Endothelial cell of umbilical vein (primary cell): Measurements from ENCODE around the gene KLHL13. TPM values are rescaled to one million over a fixed set of nuclear protein-coding genes. Genes with fewer than 3 reads are reported as not detected.

Experiments used
- Bru-seq: library from RNA; stranded (reverse); fragments of 400-500 nt; gene quantifications from one replicate; lab custom pipeline; 2021; lab: Mats Ljungman, UMichigan
- BruChase-seq, 2 experiments: library from RNA; stranded (reverse); fragments of 400-500 nt; gene quantifications; one replicate each; lab custom pipeline; 2021; lab: Mats Ljungman, UMichigan
- BruUV-seq: library from RNA; stranded (reverse); fragments of 400-500 nt; replicated peaks from 2 replicates; lab custom pipeline; 2021; lab: Mats Ljungman, UMichigan
- CTCF ChIA-PET: fragments of 300-600, 350-600 bp; sonication (Branson Sonifier 250); formaldehyde crosslinking; loops from one replicate; lab custom pipeline; 2021; ENCODE audit warnings: antibody characterized with exemption, inconsistent platforms; lab: Charles Lee
- POLR2A ChIA-PET: fragments of 300-600, 350-600 bp; sonication (Branson Sonifier 250); formaldehyde crosslinking; loops from one replicate; lab custom pipeline; 2021; ENCODE audit warnings: antibody characterized with exemption, inconsistent platforms; lab: Charles Lee
- DNase-seq: peaks from one replicate; pipeline ENCODE4 v3.0.0-alpha.2; 2011; ENCODE audit warnings: low read depth, low spot score
- FAIRE-seq: peaks from 2 replicates; lab custom pipeline; 2011; peaks lifted over from hg19 to GRCh38; lab: Jason Lieb, UNC
- H2AFZ ChIP-seq: 2 replicates; pipeline ENCODE4 v1.6.0; 2012; ENCODE audit warnings: low read depth, low read length, control low read depth, inconsistent platforms
- H3K27ac ChIP-seq: 2 replicates; pipeline ENCODE4 v1.5.1; 2011; ENCODE audit warnings: low read depth, mild to moderate bottlenecking, control low read depth, low read length, moderate library complexity; ENCODE audit not compliant: insufficient read depth
- H3K27me3 ChIP-seq, 2 experiments: 2 replicates each; pipeline versions ENCODE4 v1.6.0 to v1.6.1; 2011; ENCODE audit warnings: low read length in 2 of 2, mixed read lengths in 1 of 2; ENCODE audit not compliant: control insufficient read depth in 2 of 2, insufficient read depth in 2 of 2
- H3K36me3 ChIP-seq, 2 experiments: 2 replicates in 1 of 2; 3 replicates in 1 of 2; pipeline ENCODE4 v1.5.1; 2011; ENCODE audit warnings: low read length in 2 of 2, mild to moderate bottlenecking in 1 of 2, moderate library complexity in 1 of 2; ENCODE audit not compliant: control insufficient read depth in 2 of 2, insufficient read depth in 2 of 2; ENCODE audit errors: extremely low read depth in 1 of 2
- H3K4me1 ChIP-seq: 3 replicates; pipeline ENCODE4 v1.5.1; 2011; ENCODE audit warnings: mild to moderate bottlenecking, low read length; ENCODE audit not compliant: control insufficient read depth, insufficient read depth; ENCODE audit errors: extremely low read depth
- H3K4me2 ChIP-seq: 2 replicates; pipeline ENCODE4 v1.6.1; 2011; ENCODE audit warnings: low read length, control low read depth, mixed read lengths; ENCODE audit not compliant: insufficient read depth
- H3K4me3 ChIP-seq, 3 experiments: fragments of 200-600 bp in 1 of 3; sonication (generic), shearing (Covaris generic) in 1 of 3; replicated peaks in 1 of 3; 2 replicates each; pipeline ENCODE4 v1.5.1; 2011 to 2016; ENCODE audit warnings: control low read depth in 3 of 3, low read length in 3 of 3, mild to moderate bottlenecking in 2 of 3, inconsistent platforms in 1 of 3, low read depth in 1 of 3, moderate library complexity in 1 of 3; ENCODE audit not compliant: insufficient read depth in 1 of 3
- H3K79me2 ChIP-seq: 2 replicates; pipeline ENCODE4 v1.6.0; 2012; ENCODE audit warnings: low read length, inconsistent platforms; ENCODE audit not compliant: control insufficient read depth, insufficient read depth
- H3K9ac ChIP-seq: replicated peaks from 2 replicates; pipeline ENCODE3; 2011; ENCODE audit warnings: low read length, control low read depth; ENCODE audit not compliant: insufficient read depth; ENCODE audit errors: extremely low read depth
- H3K9me1 ChIP-seq: replicated peaks from 3 replicates; pipeline ENCODE4 v1.6.0; 2011; ENCODE audit warnings: mild to moderate bottlenecking, low read length; ENCODE audit not compliant: control insufficient read depth, insufficient read depth; ENCODE audit errors: extremely low read depth
- H3K9me3 ChIP-seq: replicated peaks from 2 replicates; pipeline ENCODE4 v1.5.1; 2012; ENCODE audit warnings: low read length, inconsistent platforms; ENCODE audit not compliant: control insufficient read depth, insufficient read depth
- H4K20me1 ChIP-seq: replicated peaks from 2 replicates; pipeline ENCODE3; 2011; ENCODE audit warnings: mild to moderate bottlenecking, low read length; ENCODE audit not compliant: control insufficient read depth, insufficient read depth; ENCODE audit errors: extremely low read depth
- CTCF ChIP-seq, 2 donors: IDR thresholded peaks; 1 replicate in 1 of 2; 2 replicates in 1 of 2; pipeline ENCODE4 v1.5.1; 2011; ENCODE audit warnings: low read length in 2 of 2, mild to moderate bottlenecking in 2 of 2, moderate library complexity in 2 of 2, control low read depth in 1 of 2, inconsistent platforms in 1 of 2, low read depth in 1 of 2; ENCODE audit not compliant: insufficient read depth in 1 of 2; ENCODE audit errors: extremely low read depth in 1 of 2
- EZH2 ChIP-seq: IDR thresholded peaks from 2 replicates; pipeline ENCODE4 v1.6.1; 2012; ENCODE audit warnings: borderline replicate concordance, low read depth, mild to moderate bottlenecking, moderate library complexity, low read length, inconsistent platforms; ENCODE audit not compliant: severe bottlenecking
- FOS ChIP-seq: IDR thresholded peaks from 2 replicates; pipeline ENCODE4 v1.6.1; 2011; ENCODE audit warnings: mild to moderate bottlenecking, low read length, moderate library complexity, borderline replicate concordance; ENCODE audit not compliant: insufficient read depth
- GATA2 ChIP-seq: IDR thresholded peaks from 2 replicates; pipeline ENCODE4 v1.7.0; 2011; ENCODE audit warnings: low read depth, mild to moderate bottlenecking, moderate library complexity, mixed read lengths, low read length; ENCODE audit not compliant: insufficient read length, insufficient read depth
- JUN ChIP-seq: IDR thresholded peaks from 2 replicates; pipeline ENCODE4 v1.6.1; 2011; ENCODE audit warnings: borderline replicate concordance, low read depth; ENCODE audit not compliant: insufficient read length, insufficient read depth
- MAX ChIP-seq: IDR thresholded peaks from 2 replicates; pipeline ENCODE4 v1.6.1; 2011; ENCODE audit not compliant: insufficient read depth, insufficient read length
- MYC ChIP-seq: IDR thresholded peaks from one replicate; pipeline ENCODE4 v1.6.1; 2011; ENCODE audit warnings: mild to moderate bottlenecking, low read depth, low read length
- POLR2A ChIP-seq: IDR thresholded peaks from 2 replicates; pipeline ENCODE4 v1.6.1; 2012; ENCODE audit warnings: low read depth, mild to moderate bottlenecking, control low read depth, low read length
- POLR2AphosphoS5 ChIP-seq: IDR thresholded peaks from 2 replicates; pipeline ENCODE4 v1.6.1; 2012; ENCODE audit warnings: low read depth, mild to moderate bottlenecking, control low read depth, low read length, moderate library complexity; ENCODE audit not compliant: insufficient read depth
- dilution Hi-C: fragments of 300-500 bp; cut with MboI; formaldehyde crosslinking; loops from one replicate; pipeline ENCODE4 v1.15.0; 2019; ENCODE audit warnings: low sequenced_read_pairs; ENCODE audit not compliant: extremely low pct_ligation_motif_present
- intact Hi-C: fragments of 100-400 bp; cut with micrococcal nuclease; formaldehyde crosslinking; loops from one replicate; pipeline ENCODE4 v1.10.0; 2022
- long read RNA-seq: library from polyadenylated mRNA; stranded (forward); transcript quantifications from one replicate; pipeline ENCODE4 v2.0.0, GENCODE V29; 2021
- polyA minus RNA-seq, 3 experiments: library from RNA; depleted of rRNA, polyadenylated mRNA; stranded (reverse); fragments of >200 nt; gene quantifications; 1 replicate in 1 of 3; 2 replicates in 2 of 3; pipeline ENCODE4 v1.2.3, GENCODE V29; 2011
- polyA plus RNA-seq, 4 experiments: library from polyadenylated mRNA; depleted of rRNA in 3 of 4; stranded (reverse) in 3 of 4; unstranded in 1 of 4; fragments of >200 nt; gene quantifications; 2 replicates each; pipeline versions ENCODE4 v1.2.1 to v1.2.3, GENCODE V29; 2011 to 2012; ENCODE audit warnings: missing spikeins in 1 of 4
- total RNA-seq: library from RNA; stranded (reverse); gene quantifications from 2 replicates; pipeline ENCODE4 v1.2.3, GENCODE V29; 2021

The KLHL13 gene
- total RNA-seq (15.3 and 19.0 TPM in 2 replicates), polyA plus RNA-seq (17.3 and 18.2 TPM in 2 replicates), polyA minus RNA-seq (41.0 and 45.0 TPM in 2 replicates), Bru-seq, nascent RNA (percentile 67 among the genes with signal in this experiment), BruChase-seq, experiment 1, labeled RNA remaining after a 6-hour chase (percentile 56 among the genes with signal in this experiment), BruChase-seq, experiment 2, labeled RNA remaining after a 2-hour chase (percentile 65 among the genes with signal in this experiment)
- 15.3 and 20.5 TPM in 2 replicates for polyA plus RNA-seq (2011; cell fraction: cytosol; rRNA removed)
- 21.4 and 24.6 TPM in 2 replicates for polyA plus RNA-seq (2011; cell fraction: nucleus; rRNA removed)
- polyA plus RNA-seq (2012): 56.6 and 64.4 TPM in 2 replicates
- polyA minus RNA-seq (2011; cell fraction: cytosol; rRNA and poly(A)+ RNA removed): 17.2 TPM
- polyA minus RNA-seq (2011; cell fraction: nucleus; rRNA and poly(A)+ RNA removed): 21.7 and 23.9 TPM in 2 replicates
- long read RNA-seq, full-length matches to known transcripts: 31 of 41 reads
- long read RNA-seq, partial matches to known transcripts: 3 of 41 reads
- long read RNA-seq, other reads (novel, unspliced or antisense): 7 of 41 reads

GRCh38 chrX:118116713-118117550 lies at the start of gene KLHL13:
KLHL13 (minus strand) TSS chrX:118116810; CDS start chrX:118028473, 88,337 bp downstream.
- H2AFZ ChIP-seq: peak within 1 kb of the TSS; percentile 82
- H3K4me2 ChIP-seq: peak within 1 kb of the TSS; percentile 86
- no TSS peak for BruUV-seq
- H3K9ac ChIP-seq: peak within 1 kb of the TSS; percentile 80
- DNase-seq: peak; percentile 51
- no peaks in the 10 kb centered on the region for H3K9me1 ChIP-seq
- H3K4me3 ChIP-seq: peak within 1 kb of the TSS; percentile 49 to 86 (median 76)
- no peaks in the 10 kb centered on the region for H4K20me1 ChIP-seq
- intact Hi-C loops (loop anchor here (1.0 to 5.0 kb wide), 2 partner anchors 99 to 125 kb away; no protein-coding TSS in a partner anchor), dilution Hi-C loops (no loop called here)
- H3K79me2 ChIP-seq: peaks cover 9% of the 10 kb centered on the region
- no peaks in the 10 kb centered on the region for H3K9me3 ChIP-seq
- TF ChIP-seq EZH2: no peak
- no peak for TF ChIP-seq MYC
- TF ChIP-seq JUN: no peak
- TF ChIP-seq FOS: no peak
- TF ChIP-seq GATA2: no peak
- TF ChIP-seq POLR2A: no peak
- no peak for TF ChIP-seq CTCF (IDR thresholded peaks at IDR 0.05; ENCODE audit: extremely low read depth in 1 of 2, insufficient read depth in 1 of 2, low read depth in 1 of 2, low read length in 2 of 2)
- no peak for TF ChIP-seq MAX
- TF ChIP-seq POLR2AphosphoS5: no peak
- ChIA-PET POLR2A (no interaction called here), CTCF (interaction anchor here (0.6 to 2.9 kb wide), 2 partner anchors 109 to 132 kb away, joined by 3 to 13 read pairs; no protein-coding TSS in a partner anchor)
- peak within 1 kb of the TSS; percentile 68 for H3K27ac ChIP-seq
- peaks cover 6% of the 10 kb centered on the region for H3K4me1 ChIP-seq
- H3K36me3 ChIP-seq: no peaks in the 10 kb centered on the region
- peak; percentile 24 for FAIRE-seq
- no peaks in the 10 kb centered on the region for H3K27me3 ChIP-seq
